NCI-H146 treated with DMSO at 0.1 percent for 48 hours (cell line): ENCODE results near the gene BST1.

Experiments
- DNase-seq: peaks from one replicate; lab custom pipeline; 2025; ENCODE audit not compliant: unreplicated experiment; lab: John Stamatoyannopoulos, UW

BST1 gene

GRCh38 chr4:15675356-15675755 lies 27.5 kb upstream of the BST1 start:
- DNase-seq = no peak

GRCh38 chr4:15676039-15676438 lies 26.8 kb upstream of the BST1 start:
- no peak for DNase-seq

- DNase-seq = no peak
Measured at GRCh38 chr4:15676899-15677298, 26.0 kb upstream of the BST1 start.

- no peak for DNase-seq
Measured at GRCh38 chr4:15677507-15677988, 25.3 kb upstream of the BST1 start.

- DNase-seq = no peak
Measured at GRCh38 chr4:15681067-15681371, 21.8 kb upstream of the BST1 start.

GRCh38 chr4:15681372-15682241 lies 21.3 kb upstream of the BST1 start, which contains the start of gene FAM200B:
FAM200B (plus strand) TSS chr4:15681827; CDS start chr4:15686978, 5,151 bp downstream.
- peak; percentile 93 for DNase-seq

- peak; percentile 54 for DNase-seq
Measured at GRCh38 chr4:15682242-15683142, 20.4 kb upstream of the BST1 start.

- DNase-seq = no peak
Measured at GRCh38 chr4:15683143-15683495, 19.7 kb upstream of the BST1 start.

GRCh38 chr4:15684498-15684897 lies 18.4 kb upstream of the BST1 start:
- no peak for DNase-seq

GRCh38 chr4:15688051-15688450 lies 14.8 kb upstream of the BST1 start:
- no peak for DNase-seq

GRCh38 chr4:15689540-15689939 lies 13.3 kb upstream of the BST1 start:
- DNase-seq = no peak

GRCh38 chr4:15690020-15690809 lies 12.7 kb upstream of the BST1 start:
- DNase-seq = no peak

- no peak for DNase-seq
Measured at GRCh38 chr4:15691346-15692135, 11.3 kb upstream of the BST1 start.

- DNase-seq = no peak
Measured at GRCh38 chr4:15692602-15693001, 10.3 kb upstream of the BST1 start.

GRCh38 chr4:15694431-15694830 lies 8.4 kb upstream of the BST1 start:
- DNase-seq = no peak

GRCh38 chr4:15695240-15695699 lies 7.6 kb upstream of the BST1 start:
- no peak for DNase-seq

- DNase-seq = no peak
Measured at GRCh38 chr4:15695729-15696128, 7.1 kb upstream of the BST1 start.

- no peak for DNase-seq
Measured at GRCh38 chr4:15696866-15697265, 6.0 kb upstream of the BST1 start.

GRCh38 chr4:15703439-15703838 lies 574 bp downstream of the BST1 start:
- DNase-seq = no peak

GRCh38 chr4:15704129-15704528 lies 1.3 kb downstream of the BST1 start:
- DNase-seq = no peak
